HG03442 (cell line): ENCODE results near the gene DNM3.

Source experiments
- ATAC-seq: cut with Tn5 transposase; IDR thresholded peaks from one replicate; pipeline ENCODE4 v1.9.1; 2021; ENCODE audit warnings: mild to moderate bottlenecking, moderate library complexity; ENCODE audit not compliant: unreplicated experiment

Gene DNM3

GRCh38 chr1:171966426-171967220 lies 125.3 kb downstream of the DNM3 start:
- ATAC-seq = no peak

- ATAC-seq = no peak
Observed at GRCh38 chr1:171969226-171969625, 127.9 kb downstream of the DNM3 start.

GRCh38 chr1:171969813-171970212 lies 128.5 kb downstream of the DNM3 start:
- no peak for ATAC-seq

- ATAC-seq = no peak
Observed at GRCh38 chr1:171972846-171973245, 131.5 kb downstream of the DNM3 start.

- no peak for ATAC-seq
Observed at GRCh38 chr1:171973421-171973820, 132.1 kb downstream of the DNM3 start.

- ATAC-seq = no peak
Observed at GRCh38 chr1:171981303-171981702, 140.0 kb downstream of the DNM3 start.

GRCh38 chr1:171983584-171983983 lies 142.3 kb downstream of the DNM3 start:
- no peak for ATAC-seq

GRCh38 chr1:171984262-171984661 lies 143.0 kb downstream of the DNM3 start:
- no peak for ATAC-seq

GRCh38 chr1:171984850-171985485 lies 143.7 kb downstream of the DNM3 start:
- ATAC-seq = no peak

GRCh38 chr1:171985639-171986038 lies 144.3 kb downstream of the DNM3 start:
- ATAC-seq = no peak

- ATAC-seq = no peak
Observed at GRCh38 chr1:171988243-171988885, 147.1 kb downstream of the DNM3 start.

GRCh38 chr1:171990371-171990770 lies 149.1 kb downstream of the DNM3 start:
- ATAC-seq = no peak

GRCh38 chr1:171994293-171994692 lies 153.0 kb downstream of the DNM3 start:
- ATAC-seq = no peak

GRCh38 chr1:171995573-171995972 lies 154.3 kb downstream of the DNM3 start:
- ATAC-seq = no peak

- no peak for ATAC-seq
Observed at GRCh38 chr1:171997936-171998335, 156.6 kb downstream of the DNM3 start.

GRCh38 chr1:171998711-171999110 lies 157.4 kb downstream of the DNM3 start:
- ATAC-seq = no peak

GRCh38 chr1:171999756-172000155 lies 158.5 kb downstream of the DNM3 start:
- ATAC-seq = no peak

GRCh38 chr1:172001288-172001687 lies 160.0 kb downstream of the DNM3 start:
- ATAC-seq = no peak

- no peak for ATAC-seq
Observed at GRCh38 chr1:172002725-172003345, 161.5 kb downstream of the DNM3 start.

- ATAC-seq = no peak
Observed at GRCh38 chr1:172003766-172004530, 162.7 kb downstream of the DNM3 start.

GRCh38 chr1:172004671-172005070 lies 163.4 kb downstream of the DNM3 start:
- ATAC-seq = no peak
